HFFc6 (cell line): ENCODE results near the gene MAPK9. TPM values are rescaled to one million over a fixed set of nuclear protein-coding genes. Genes with fewer than 3 reads are reported as not detected.

Experiments
- DNase-seq: peaks from one replicate; pipeline ENCODE4 v3.0.0-alpha.2; 2018
- H3K27ac Mint-ChIP-seq: 2 replicates; pipeline ENCODE4 v1.8.0; 2020; ENCODE audit warnings: mild to moderate bottlenecking, mixed read lengths
- H3K27me3 Mint-ChIP-seq: 2 replicates; pipeline ENCODE4 v1.8.0; 2021; ENCODE audit warnings: mild to moderate bottlenecking, moderate library complexity, mixed read lengths; ENCODE audit not compliant: insufficient read depth
- H3K36me3 Mint-ChIP-seq: 2 replicates; pipeline ENCODE4 v1.8.0; 2021; ENCODE audit warnings: low read depth, mixed read lengths
- H3K4me1 Mint-ChIP-seq: 2 replicates; pipeline ENCODE4 v1.8.0; 2020; ENCODE audit warnings: low read depth, mixed read lengths
- H3K4me3 Mint-ChIP-seq: 2 replicates; pipeline ENCODE4 v1.8.0; 2020; ENCODE audit warnings: mild to moderate bottlenecking, moderate library complexity, mixed read lengths
- H3K9me3 Mint-ChIP-seq: 2 replicates; pipeline ENCODE4 v1.8.0; 2020; ENCODE audit warnings: mild to moderate bottlenecking, mixed read lengths
- total RNA-seq, 6 experiments: library from RNA; stranded (reverse); fragmentation: NEBNext Ultra II Directional; extraction: Animal tissue kit (Norgen Biotek cat#: 25700); gene quantifications; 2 replicates in 1 of 6; 3 replicates in 5 of 6; pipeline ENCODE4 v1.2.3, GENCODE V29; 2021
- TF ChIP-seq, protein P1 (sequence below): fragments of 200-600 bp; sonication (generic); IDR thresholded peaks from 2 replicates; pipeline ENCODE4 v1.5.0; 2021; ENCODE audit warnings: antibody characterized with exemption, mild to moderate bottlenecking

MAPK9 gene
- total RNA-seq, 6 experiments from 2014 or later = 30.3 to 35.8 (median 33.6) TPM

DNA sequence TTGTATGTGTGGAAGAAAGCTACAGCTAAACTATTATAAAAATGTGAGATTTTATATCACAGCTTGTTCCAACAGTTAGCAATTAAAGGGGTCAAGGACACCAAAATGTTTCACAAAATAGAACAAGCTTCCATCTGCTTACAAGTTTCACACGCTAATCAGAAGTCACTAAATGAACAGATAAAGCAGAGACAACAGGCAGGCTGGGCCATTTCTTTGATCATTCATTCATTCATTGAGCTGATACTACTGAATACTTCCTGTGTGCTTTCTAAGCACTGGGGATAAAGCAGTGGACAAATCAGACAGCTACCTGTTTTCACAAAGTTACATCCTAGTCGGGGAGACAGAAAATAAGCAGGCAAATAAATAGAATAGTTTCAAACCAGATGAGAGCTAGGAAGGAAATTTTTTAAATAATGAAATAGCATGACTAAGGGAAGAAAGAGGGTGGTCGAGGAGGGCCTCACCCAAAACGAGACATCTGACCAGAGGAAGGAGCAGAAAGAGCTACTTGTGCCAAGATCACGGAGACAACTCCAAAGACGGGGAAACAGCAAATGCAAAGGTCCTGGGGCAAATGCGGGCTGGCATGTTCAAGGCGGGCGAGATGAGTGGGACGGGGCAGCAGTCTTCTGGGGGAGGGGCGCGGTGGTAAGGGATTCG is 1.2 kb downstream of the MAPK9 start:
- Mint-ChIP-seq H3K36me3 (peaks cover 24% of the 10 kb centered on the region), H3K4me3 (peak overlapping the region; percentile 93), H3K27ac (peak overlapping the region; percentile 70), H3K27me3 (no peaks in the 10 kb centered on the region; the same call in 1 of the 2 replicates), H3K4me1 (peaks cover 27% of the 10 kb centered on the region), H3K9me3 (no peaks in the 10 kb centered on the region)
- DNase-seq = no peak
- TF ChIP-seq, protein P1, sequence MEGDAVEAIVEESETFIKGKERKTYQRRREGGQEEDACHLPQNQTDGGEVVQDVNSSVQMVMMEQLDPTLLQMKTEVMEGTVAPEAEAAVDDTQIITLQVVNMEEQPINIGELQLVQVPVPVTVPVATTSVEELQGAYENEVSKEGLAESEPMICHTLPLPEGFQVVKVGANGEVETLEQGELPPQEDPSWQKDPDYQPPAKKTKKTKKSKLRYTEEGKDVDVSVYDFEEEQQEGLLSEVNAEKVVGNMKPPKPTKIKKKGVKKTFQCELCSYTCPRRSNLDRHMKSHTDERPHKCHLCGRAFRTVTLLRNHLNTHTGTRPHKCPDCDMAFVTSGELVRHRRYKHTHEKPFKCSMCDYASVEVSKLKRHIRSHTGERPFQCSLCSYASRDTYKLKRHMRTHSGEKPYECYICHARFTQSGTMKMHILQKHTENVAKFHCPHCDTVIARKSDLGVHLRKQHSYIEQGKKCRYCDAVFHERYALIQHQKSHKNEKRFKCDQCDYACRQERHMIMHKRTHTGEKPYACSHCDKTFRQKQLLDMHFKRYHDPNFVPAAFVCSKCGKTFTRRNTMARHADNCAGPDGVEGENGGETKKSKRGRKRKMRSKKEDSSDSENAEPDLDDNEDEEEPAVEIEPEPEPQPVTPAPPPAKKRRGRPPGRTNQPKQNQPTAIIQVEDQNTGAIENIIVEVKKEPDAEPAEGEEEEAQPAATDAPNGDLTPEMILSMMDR = no peak

DNA sequence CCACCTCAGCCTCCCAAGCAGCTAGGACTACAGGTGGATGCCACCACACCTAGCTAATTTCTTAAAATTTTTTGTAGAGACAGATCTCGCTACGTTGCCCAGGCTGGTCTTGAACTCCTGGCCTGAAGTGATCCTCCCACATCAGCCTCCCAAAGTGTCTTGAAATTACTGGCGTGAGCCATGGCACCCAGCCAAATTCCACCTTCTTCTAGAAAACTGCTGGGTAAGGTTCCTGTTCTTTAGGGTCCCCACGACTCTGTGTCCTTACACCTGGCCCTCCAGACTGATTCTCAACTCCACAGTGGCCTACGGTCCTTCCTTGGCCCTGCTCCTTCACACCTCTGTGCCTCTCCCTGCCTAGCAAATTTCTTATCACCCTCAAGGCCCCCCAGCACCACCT is 1.9 kb downstream of the MAPK9 start:
- DNase-seq = no peak
- peaks cover 30% of the 10 kb centered on the region for H3K36me3 Mint-ChIP-seq
- peaks cover 27% of the 10 kb centered on the region for H3K4me1 Mint-ChIP-seq
- H3K4me3 Mint-ChIP-seq = peak overlapping the region; percentile 93
- no peaks in the 10 kb centered on the region; the same call in 1 of the 2 replicates for H3K27me3 Mint-ChIP-seq
- H3K27ac Mint-ChIP-seq = no peak overlapping the region
- H3K9me3 Mint-ChIP-seq = no peaks in the 10 kb centered on the region
- TF ChIP-seq, protein P1 = no peak

DNA sequence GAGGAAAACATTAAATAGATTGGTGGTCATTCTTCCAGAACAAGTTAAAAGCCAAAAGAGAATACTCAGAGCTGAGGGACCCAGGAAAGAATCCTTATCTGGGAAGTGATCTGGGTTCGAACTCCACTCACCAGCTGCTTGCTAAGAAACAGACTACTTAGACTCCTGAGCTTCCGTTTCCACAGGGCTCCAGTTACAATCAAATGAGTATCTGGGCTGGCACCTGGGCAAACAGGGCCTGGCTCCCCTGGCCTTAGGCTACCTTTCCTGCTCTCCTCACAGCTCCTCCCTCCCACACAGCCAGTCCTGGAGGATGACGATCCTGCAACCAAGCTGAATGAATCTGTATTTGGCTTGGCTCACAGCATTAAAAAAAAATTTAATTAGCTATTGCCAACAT is 2.5 kb downstream of the MAPK9 start:
- Mint-ChIP-seq H3K4me3 (no peak overlapping the region), H3K36me3 (peaks cover 35% of the 10 kb centered on the region)

DNA sequence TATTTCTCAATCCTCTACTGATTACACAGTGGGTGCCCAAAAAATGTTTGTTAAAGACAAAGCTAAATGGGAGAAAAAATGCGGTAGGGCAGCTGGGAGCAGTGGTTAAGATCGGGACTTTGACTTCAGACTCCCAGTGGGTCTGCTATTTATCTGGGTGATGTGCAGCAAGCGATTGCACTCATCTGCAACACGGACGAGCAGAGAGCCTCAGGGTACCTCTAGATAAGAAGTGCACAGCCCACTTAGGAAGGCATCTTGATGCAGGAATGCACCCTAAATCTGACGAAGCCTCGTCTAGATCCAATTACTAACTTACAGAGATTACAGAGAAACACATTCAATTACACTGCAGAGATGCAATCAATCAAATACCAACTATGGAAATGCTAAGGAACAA is 4.0 kb downstream of the MAPK9 start:
- Mint-ChIP-seq H3K27ac (no peak overlapping the region), H3K9me3 (no peaks in the 10 kb centered on the region), H3K4me3 (no peak overlapping the region), H3K27me3 (no peaks in the 10 kb centered on the region; the same call in 1 of the 2 replicates), H3K4me1 (peaks cover 17% of the 10 kb centered on the region), H3K36me3 (peaks cover 45% of the 10 kb centered on the region)
- no peak for DNase-seq
- TF ChIP-seq, protein P1 = no peak

More for the DNA sequence above, 2.5 kb downstream of the MAPK9 start:
- Mint-ChIP-seq H3K27me3 (no peaks in the 10 kb centered on the region; the same call in 1 of the 2 replicates), H3K9me3 (no peaks in the 10 kb centered on the region), H3K27ac (no peak overlapping the region), H3K4me1 (peaks cover 27% of the 10 kb centered on the region)
- TF ChIP-seq, protein P1 = no peak
- DNase-seq = no peak

DNA sequence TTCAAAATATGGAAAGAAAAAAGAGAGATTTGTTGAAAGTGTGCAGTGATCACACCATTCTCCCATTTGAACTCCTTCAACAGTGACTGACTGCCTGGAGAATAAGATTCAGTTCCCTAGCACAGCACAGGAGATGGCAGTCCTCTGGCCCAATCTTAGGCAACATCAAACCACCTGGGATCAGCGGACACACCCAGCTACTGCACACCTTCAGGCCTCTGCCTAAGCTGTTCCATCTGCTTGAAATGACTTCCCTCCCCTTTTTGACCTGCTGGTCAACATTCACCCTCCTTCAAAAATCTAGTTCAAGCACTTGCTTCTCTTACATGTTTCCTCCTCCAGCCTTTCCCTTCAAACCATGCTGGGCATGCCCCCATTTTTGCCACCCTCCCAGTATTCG is 4.5 kb downstream of the MAPK9 start:
- no peaks in the 10 kb centered on the region; the same call in 1 of the 2 replicates for H3K27me3 Mint-ChIP-seq
- H3K27ac Mint-ChIP-seq = no peak overlapping the region
- H3K4me3 Mint-ChIP-seq = no peak overlapping the region
- H3K4me1 Mint-ChIP-seq = peaks cover 13% of the 10 kb centered on the region
- H3K36me3 Mint-ChIP-seq = peaks cover 50% of the 10 kb centered on the region
- TF ChIP-seq, protein P1 = no peak
- DNase-seq = no peak
- no peaks in the 10 kb centered on the region; the same call in 1 of the 2 replicates for H3K9me3 Mint-ChIP-seq
